Glutamatergic neuron (in vitro differentiated cells): Measurements from ENCODE around the gene MINPP1. TPM values are rescaled to one million over a fixed set of nuclear protein-coding genes. Genes with fewer than 3 reads are reported as not detected.

Experiments
- DNase-seq: peaks from one replicate; pipeline ENCODE4 v3.0.0; 2022
- H3K27ac Mint-ChIP-seq: one replicate; pipeline ENCODE4 v1.8.0; 2020; ENCODE audit warnings: mild to moderate bottlenecking, mixed read lengths, inconsistent platforms; ENCODE audit not compliant: unreplicated experiment
- H3K27me3 Mint-ChIP-seq: one replicate; pipeline ENCODE4 v1.8.0; 2020; ENCODE audit warnings: mild to moderate bottlenecking, moderate library complexity, mixed read lengths, inconsistent platforms; ENCODE audit not compliant: unreplicated experiment
- H3K36me3 Mint-ChIP-seq: one replicate; pipeline ENCODE4 v1.8.0; 2020; ENCODE audit warnings: mild to moderate bottlenecking, mixed read lengths, inconsistent platforms; ENCODE audit not compliant: unreplicated experiment
- H3K4me1 Mint-ChIP-seq: one replicate; pipeline ENCODE4 v1.8.0; 2020; ENCODE audit warnings: mild to moderate bottlenecking, low read depth, mixed read lengths, inconsistent platforms; ENCODE audit not compliant: unreplicated experiment
- H3K4me3 Mint-ChIP-seq: one replicate; pipeline ENCODE4 v1.8.0; 2020; ENCODE audit warnings: mild to moderate bottlenecking, mixed read lengths, inconsistent platforms; ENCODE audit not compliant: unreplicated experiment
- H3K9me3 Mint-ChIP-seq: one replicate; pipeline ENCODE4 v1.8.0; 2020; ENCODE audit warnings: mild to moderate bottlenecking, moderate library complexity, mixed read lengths, inconsistent platforms; ENCODE audit not compliant: unreplicated experiment
- total RNA-seq: library from RNA; stranded (reverse); fragmentation: NEBNext Ultra II Directional; extraction: Animal tissue kit (Norgen Biotek cat#: 25700); gene quantifications from one replicate; pipeline ENCODE4 v1.2.1, GENCODE V29; 2021; ENCODE audit not compliant: unreplicated experiment
- TF ChIP-seq, protein P1 (sequence below): fragments of 200-600 bp; sonication (generic); IDR thresholded peaks from one replicate; pipeline ENCODE4 v1.5.0; 2021; ENCODE audit not compliant: partially characterized antibody, unreplicated experiment

MINPP1 gene
- total RNA-seq, 1 donor from 2014 or later, result 27.2 TPM

- TF ChIP-seq, protein P1, sequence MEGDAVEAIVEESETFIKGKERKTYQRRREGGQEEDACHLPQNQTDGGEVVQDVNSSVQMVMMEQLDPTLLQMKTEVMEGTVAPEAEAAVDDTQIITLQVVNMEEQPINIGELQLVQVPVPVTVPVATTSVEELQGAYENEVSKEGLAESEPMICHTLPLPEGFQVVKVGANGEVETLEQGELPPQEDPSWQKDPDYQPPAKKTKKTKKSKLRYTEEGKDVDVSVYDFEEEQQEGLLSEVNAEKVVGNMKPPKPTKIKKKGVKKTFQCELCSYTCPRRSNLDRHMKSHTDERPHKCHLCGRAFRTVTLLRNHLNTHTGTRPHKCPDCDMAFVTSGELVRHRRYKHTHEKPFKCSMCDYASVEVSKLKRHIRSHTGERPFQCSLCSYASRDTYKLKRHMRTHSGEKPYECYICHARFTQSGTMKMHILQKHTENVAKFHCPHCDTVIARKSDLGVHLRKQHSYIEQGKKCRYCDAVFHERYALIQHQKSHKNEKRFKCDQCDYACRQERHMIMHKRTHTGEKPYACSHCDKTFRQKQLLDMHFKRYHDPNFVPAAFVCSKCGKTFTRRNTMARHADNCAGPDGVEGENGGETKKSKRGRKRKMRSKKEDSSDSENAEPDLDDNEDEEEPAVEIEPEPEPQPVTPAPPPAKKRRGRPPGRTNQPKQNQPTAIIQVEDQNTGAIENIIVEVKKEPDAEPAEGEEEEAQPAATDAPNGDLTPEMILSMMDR, result no peak
- Mint-ChIP-seq H3K4me1 (peaks cover 16% of the 10 kb centered on the region), H3K9me3 (peaks cover 10% of the 10 kb centered on the region), H3K27ac (no peak overlapping the region), H3K4me3 (peak overlapping the region; percentile 20), H3K36me3 (no peaks in the 10 kb centered on the region), H3K27me3 (peaks cover 3% of the 10 kb centered on the region)
- no peak for DNase-seq
Observed at GRCh38 chr10:87506956-87507355, 2.3 kb downstream of the MINPP1 start.

DNA sequence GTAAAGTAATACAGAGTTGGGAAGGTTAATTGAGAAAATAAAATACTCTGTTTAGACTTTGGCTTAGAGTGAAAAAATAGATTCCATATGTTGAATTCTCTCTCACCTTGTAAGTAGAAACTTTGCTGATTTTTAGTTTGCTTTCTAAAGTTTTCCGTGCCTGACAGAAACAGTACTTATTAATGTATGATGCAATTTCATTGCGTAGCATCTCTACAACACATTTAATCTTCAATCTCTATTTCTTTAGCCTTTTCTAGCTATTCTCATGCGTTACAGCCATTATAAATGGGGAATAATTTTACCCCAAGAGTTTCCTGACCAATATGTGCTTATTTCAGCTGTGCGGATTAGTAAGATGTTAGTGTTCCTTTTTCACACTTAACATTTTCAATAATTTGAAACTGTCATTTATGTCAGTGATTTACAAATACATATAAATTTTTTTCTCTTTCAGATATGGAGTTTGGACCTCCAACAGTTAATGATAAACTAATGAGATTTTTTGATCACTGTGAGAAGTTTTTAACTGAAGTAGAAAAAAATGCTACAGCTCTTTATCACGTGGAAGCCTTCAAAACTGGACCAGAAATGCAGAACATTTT is 3.3 kb downstream of the MINPP1 start:
- DNase-seq, result no peak
- TF ChIP-seq, protein P1, result no peak
- Mint-ChIP-seq H3K36me3 (no peaks in the 10 kb centered on the region), H3K4me3 (peak overlapping the region; percentile 16), H3K27ac (no peak overlapping the region), H3K4me1 (peaks cover 16% of the 10 kb centered on the region), H3K9me3 (peaks cover 10% of the 10 kb centered on the region), H3K27me3 (peaks cover 3% of the 10 kb centered on the region)

DNA sequence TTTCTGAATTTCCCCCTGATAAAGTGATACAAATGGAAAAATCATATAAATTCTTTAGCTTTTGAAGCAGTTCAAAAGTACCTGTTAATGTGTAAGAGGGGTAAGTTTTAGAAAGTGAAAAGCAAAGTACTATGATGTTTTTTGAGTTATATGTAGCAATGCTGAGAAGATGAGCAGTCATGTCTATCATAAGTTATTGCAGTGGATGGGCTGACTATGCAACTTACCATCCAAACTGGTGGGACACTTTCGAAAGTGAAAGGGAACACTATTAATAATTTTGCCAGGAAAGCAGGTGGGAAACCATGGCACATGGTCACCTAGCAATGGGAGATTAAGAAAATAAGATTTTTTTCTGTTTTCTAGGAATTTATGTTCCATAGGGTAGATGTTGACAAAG is 4.1 kb downstream of the MINPP1 start:
- Mint-ChIP-seq H3K9me3 (peaks cover 9% of the 10 kb centered on the region), H3K4me1 (peaks cover 12% of the 10 kb centered on the region), H3K4me3 (no peak overlapping the region), H3K36me3 (no peaks in the 10 kb centered on the region), H3K27ac (no peak overlapping the region), H3K27me3 (peaks cover 3% of the 10 kb centered on the region)
- TF ChIP-seq, protein P1, result no peak
- DNase-seq, result no peak

DNA sequence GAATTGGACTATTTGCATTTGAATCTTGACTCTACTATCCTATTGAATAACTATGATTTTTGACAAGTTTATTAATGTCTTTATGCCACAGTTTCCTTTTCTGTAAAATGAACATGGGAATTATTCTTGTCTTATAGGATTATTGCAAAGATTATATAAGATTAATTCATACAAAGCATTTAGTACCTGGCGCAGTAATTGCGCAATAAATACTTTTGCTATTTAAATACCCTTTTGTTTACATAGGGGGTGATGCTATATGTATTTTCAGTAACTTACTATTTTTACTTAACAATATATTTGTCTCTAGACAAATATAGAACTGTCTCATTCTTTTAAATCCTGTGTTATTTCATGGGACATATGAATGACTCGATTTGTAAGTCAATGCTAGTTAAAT is 5.3 kb downstream of the MINPP1 start:
- DNase-seq, result no peak
- Mint-ChIP-seq H3K27me3 (peaks cover 3% of the 10 kb centered on the region), H3K27ac (no peak overlapping the region), H3K4me1 (peaks cover 7% of the 10 kb centered on the region), H3K4me3 (no peak overlapping the region), H3K36me3 (no peaks in the 10 kb centered on the region), H3K9me3 (peaks cover 7% of the 10 kb centered on the region)
- TF ChIP-seq, protein P1, result no peak

GRCh38 chr10:87511526-87511925 is 6.8 kb downstream of the MINPP1 start:
- Mint-ChIP-seq H3K4me1 (peaks cover 3% of the 10 kb centered on the region), H3K27me3 (no peaks in the 10 kb centered on the region)

More at GRCh38 chr10:87511526-87511925, 6.8 kb downstream of the MINPP1 start:
- Mint-ChIP-seq H3K9me3 (no peaks in the 10 kb centered on the region), H3K27ac (no peak overlapping the region), H3K36me3 (no peaks in the 10 kb centered on the region), H3K4me3 (no peak overlapping the region)
- no peak for DNase-seq
- TF ChIP-seq, protein P1, result no peak
